Uterus (tissue), 2 donors: ENCODE measurements around the gene TRMT2A.

ENCODE experiments used
- CTCF ChIP-seq, 4 experiments: fragments of 200-600 bp in 2 of 4; fragments of 450-650 bp in 2 of 4; sonication (generic) in 2 of 4; IDR thresholded peaks; one replicate each; pipeline ENCODE4 v1.5.1; 2016 to 2019; ENCODE audit warnings: antibody characterized with exemption in 4 of 4, mild to moderate bottlenecking in 2 of 4, moderate library complexity in 1 of 4
- POLR2A ChIP-seq, 2 donors: fragments of 450-650 bp; IDR thresholded peaks; one replicate each; pipeline ENCODE4 v1.6.1; 2016; ENCODE audit warnings: antibody characterized with exemption in 2 of 2, mild to moderate bottlenecking in 1 of 2, moderate library complexity in 1 of 2

DNA sequence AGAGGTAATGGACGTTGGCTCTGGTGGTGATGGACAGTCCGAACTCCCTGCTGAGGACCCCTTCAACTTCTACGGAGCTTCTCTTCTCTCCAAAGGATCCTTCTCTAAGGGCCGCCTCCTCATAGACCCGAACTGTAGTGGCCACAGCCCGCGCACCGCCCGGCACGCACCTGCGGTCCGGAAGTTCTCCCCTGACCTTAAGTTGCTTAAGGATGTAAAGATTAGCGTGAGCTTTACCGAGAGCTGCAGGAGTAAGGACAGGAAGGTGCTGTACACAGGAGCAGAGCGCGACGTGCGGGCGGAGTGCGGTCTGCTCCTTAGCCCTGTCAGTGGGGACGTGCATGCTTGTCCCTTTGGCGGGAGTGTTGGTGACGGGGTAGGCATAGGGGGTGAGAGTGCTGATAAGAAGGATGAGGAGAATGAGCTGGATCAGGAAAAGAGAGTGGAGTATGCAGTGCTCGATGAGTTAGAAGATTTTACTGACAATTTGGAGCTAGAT is 30.9 kb downstream of the TRMT2A start:
- TF ChIP-seq POLR2A (IDR thresholded peaks at IDR 0.05) (no peak), CTCF (IDR thresholded peaks at IDR 0.05) (no peak)
